ENCODE results near the gene KIAA1671.

The KIAA1671 gene

GRCh38 chr22:24961217-24961844 is 8.8 kb downstream of the KIAA1671 start:
- DNase-seq (ENCODE audit: low spot score) = no peak
- TF ChIP-seq CTCF (IDR thresholded peaks at IDR 0.05; ENCODE audit: borderline replicate concordance, control extremely low read depth, extremely low read depth, insufficient read depth, missing control alignments) = no peak
- in situ Hi-C loops (cut with MboI; ENCODE audit: low sequenced_read_pairs, unreplicated experiment) = no loop called here

GRCh38 chr22:24962094-24962493 is 9.6 kb downstream of the KIAA1671 start:
- DNase-seq (ENCODE audit: low spot score) = no peak
- in situ Hi-C loops (cut with MboI; ENCODE audit: low sequenced_read_pairs, unreplicated experiment) = no loop called here
- no peak for TF ChIP-seq CTCF (IDR thresholded peaks at IDR 0.05; ENCODE audit: borderline replicate concordance, control extremely low read depth, extremely low read depth, insufficient read depth, missing control alignments)

- in situ Hi-C loops (cut with MboI; ENCODE audit: low sequenced_read_pairs, unreplicated experiment) = no loop called here
- no peak for DNase-seq (ENCODE audit: low spot score)
- TF ChIP-seq CTCF (IDR thresholded peaks at IDR 0.05; ENCODE audit: borderline replicate concordance, control extremely low read depth, extremely low read depth, insufficient read depth, missing control alignments) = no peak
Observed at GRCh38 chr22:24962835-24963234, 10.3 kb downstream of the KIAA1671 start.

- TF ChIP-seq CTCF (IDR thresholded peaks at IDR 0.05; ENCODE audit: borderline replicate concordance, control extremely low read depth, extremely low read depth, insufficient read depth, missing control alignments) = no peak
- in situ Hi-C loops (cut with MboI; ENCODE audit: low sequenced_read_pairs, unreplicated experiment) = no loop called here
- DNase-seq (ENCODE audit: low spot score) = no peak
Observed at GRCh38 chr22:24964441-24964840, 11.9 kb downstream of the KIAA1671 start.

- in situ Hi-C loops (cut with MboI; ENCODE audit: low sequenced_read_pairs, unreplicated experiment) = no loop called here
- TF ChIP-seq CTCF (IDR thresholded peaks at IDR 0.05; ENCODE audit: borderline replicate concordance, control extremely low read depth, extremely low read depth, insufficient read depth, missing control alignments) = no peak
- no peak for DNase-seq (ENCODE audit: low spot score)
Observed at GRCh38 chr22:24965822-24966626, 13.5 kb downstream of the KIAA1671 start.

GRCh38 chr22:24968066-24968561 is 15.6 kb downstream of the KIAA1671 start:
- in situ Hi-C loops (cut with MboI; ENCODE audit: low sequenced_read_pairs, unreplicated experiment) = no loop called here
- DNase-seq (ENCODE audit: low spot score) = no peak
- TF ChIP-seq CTCF (IDR thresholded peaks at IDR 0.05; ENCODE audit: borderline replicate concordance, control extremely low read depth, extremely low read depth, insufficient read depth, missing control alignments) = no peak

Measured in GM13976 (cell line).